HepG2 (cell line): ENCODE results near the gene KNL1. TPM values are rescaled to one million over a fixed set of nuclear protein-coding genes. Genes with fewer than 3 reads are reported as not detected.

Experiments used
- ATF2 ChIP-seq: sonication (generic); formaldehyde crosslinking; IDR thresholded peaks from 2 replicates; pipeline ENCODE4 v1.4.0; 2020; ENCODE audit warnings: missing genetic modification reagents
- ATF7-NPFF ChIP-seq: sonication (generic); formaldehyde crosslinking; IDR thresholded peaks from 2 replicates; pipeline ENCODE4 v1.8.1; 2023; ENCODE audit warnings: mild to moderate bottlenecking, low read depth, missing genetic modification reagents, moderate library complexity
- FOSL2 ChIP-seq: sonication (generic); formaldehyde crosslinking; IDR thresholded peaks from 2 replicates; pipeline ENCODE4 v1.4.0; 2020; ENCODE audit warnings: missing genetic modification reagents
- HNF4A ChIP-seq: sonication (generic); formaldehyde crosslinking; IDR thresholded peaks from 2 replicates; pipeline ENCODE4 v1.4.0; 2020; ENCODE audit warnings: missing genetic modification reagents
- KLF6 ChIP-seq: IDR thresholded peaks from 2 replicates; pipeline ENCODE4 v1.8.0; 2016; ENCODE audit warnings: missing biosample characterization, missing genetic modification reagents
- MED8 ChIP-seq: sonication (generic); formaldehyde crosslinking; IDR thresholded peaks from 2 replicates; pipeline ENCODE4 v1.8.1; 2023; ENCODE audit warnings: mild to moderate bottlenecking, missing genetic modification reagents; ENCODE audit not compliant: insufficient replicate concordance
- NFIB ChIP-seq: sonication (generic); formaldehyde crosslinking; IDR thresholded peaks from 2 replicates; pipeline ENCODE4 v1.9.0; 2021; ENCODE audit warnings: missing genetic modification reagents, mild to moderate bottlenecking, borderline replicate concordance
- PHF21A ChIP-seq: sonication (generic); formaldehyde crosslinking; IDR thresholded peaks from 2 replicates; pipeline ENCODE4 v1.5.0; 2020; ENCODE audit warnings: mild to moderate bottlenecking, missing genetic modification reagents
- PLSCR1 ChIP-seq: sonication (generic); formaldehyde crosslinking; IDR thresholded peaks from 2 replicates; pipeline ENCODE4 v1.5.0; 2020; ENCODE audit warnings: missing genetic modification reagents, mild to moderate bottlenecking, borderline replicate concordance
- RNF2 ChIP-seq: fragments of 450-650 bp; conservative IDR thresholded peaks from 2 replicates; pipeline ENCODE4 v1.6.1; 2016; ENCODE audit warnings: low read depth
- SATB2 ChIP-seq: sonication (generic); formaldehyde crosslinking; IDR thresholded peaks from 2 replicates; pipeline ENCODE4 v1.5.0; 2020; ENCODE audit warnings: missing genetic modification reagents
- SRSF4 ChIP-seq: fragments of 200-400 bp; formaldehyde crosslinking; IDR thresholded peaks from one replicate; pipeline ENCODE4 v1.6.1; 2018; ENCODE audit warnings: mild to moderate bottlenecking, low read depth, low read length, moderate library complexity; ENCODE audit not compliant: poor library complexity, severe bottlenecking
- STAT5B ChIP-seq: sonication (generic); formaldehyde crosslinking; IDR thresholded peaks from 2 replicates; pipeline ENCODE4 v1.4.0; 2020; ENCODE audit warnings: missing genetic modification reagents
- SUZ12 ChIP-seq: fragments of 150-350 bp; IDR thresholded peaks from 2 replicates; pipeline ENCODE4 v1.6.1; 2014; ENCODE audit warnings: low read depth, low read length
- TERF1 ChIP-seq: sonication (generic); formaldehyde crosslinking; IDR thresholded peaks from 2 replicates; pipeline ENCODE4 v1.8.0; 2022; ENCODE audit warnings: mild to moderate bottlenecking, missing genetic modification reagents, moderate library complexity
- TFAP4 ChIP-seq: sonication (generic); IDR thresholded peaks from 2 replicates; pipeline ENCODE4 v1.6.1; 2016; ENCODE audit warnings: low read depth, borderline replicate concordance
- TFDP2 ChIP-seq: sonication (generic); formaldehyde crosslinking; IDR thresholded peaks from 2 replicates; pipeline ENCODE4 v1.4.0; 2020; ENCODE audit warnings: missing genetic modification reagents
- YY1 ChIP-seq: IDR thresholded peaks from 2 replicates; pipeline ENCODE4 v1.6.1; 2011; ENCODE audit warnings: low read length, low read depth, moderate library complexity, mild to moderate bottlenecking; ENCODE audit not compliant: insufficient read depth, insufficient replicate concordance
- ZBTB43 ChIP-seq: sonication (generic); formaldehyde crosslinking; conservative IDR thresholded peaks from 2 replicates; pipeline ENCODE4 v1.4.0; 2020; ENCODE audit warnings: missing genetic modification reagents
- ZUFSP ChIP-seq: sonication (generic); formaldehyde crosslinking; IDR thresholded peaks from 2 replicates; pipeline ENCODE4 v1.9.0; 2021; ENCODE audit warnings: missing genetic modification reagents, mild to moderate bottlenecking, borderline replicate concordance
- polyA plus RNA-seq, 8 experiments: library from polyadenylated mRNA; depleted of rRNA in 3 of 8; stranded (reverse) in 7 of 8; unstranded in 1 of 8; fragments of >200 nt; fragmentation: Illumina TruSeq in 4 of 8; extraction: Trizol in 4 of 8; gene quantifications; 2 replicates each; pipeline versions ENCODE4 v1.2.1 to v1.2.3, GENCODE V29; 2011 to 2016; ENCODE audit warnings: low read depth in 4 of 8, missing spikeins in 1 of 8, mixed read lengths in 1 of 8; ENCODE audit not compliant: insufficient read depth in 1 of 8
- total RNA-seq, 5 experiments: library from RNA; depleted of rRNA; stranded (reverse); fragments of >200 nt; fragmentation: Illumina TruSeq; extraction: Trizol; gene quantifications; 2 replicates each; pipeline ENCODE4 v1.2.3, GENCODE V29; 2016; ENCODE audit warnings: low read depth in 1 of 5

Gene KNL1
- total and polyA plus RNA-seq, 2 of the 13 experiments (the other 11 are each of a cell fraction or from before 2014, with no cell fraction given) = 8.0 to 21.4 TPM

- no peak for TF ChIP-seq TFDP2 (CRISPR knock-in tag)
- TF ChIP-seq STAT5B (CRISPR knock-in tag) = 0 out of 2 replicates have a peak, but pooled peaks have one; percentile 1
- TF ChIP-seq ZUFSP (CRISPR knock-in tag) = no peak
- TF ChIP-seq TERF1 (CRISPR knock-in tag) = no peak
- TF ChIP-seq SATB2 (CRISPR knock-in tag) = peak; percentile 13; the same call in 1 of the 2 replicates
- no peak for TF ChIP-seq HNF4A (CRISPR knock-in tag)
- TF ChIP-seq FOSL2 (CRISPR knock-in tag) = no peak
- TF ChIP-seq NFIB (CRISPR knock-in tag) = no peak
- no peak for TF ChIP-seq YY1
- TF ChIP-seq SUZ12 = no peak
- no peak for TF ChIP-seq PHF21A
- no peak for TF ChIP-seq ATF7-NPFF (CRISPR knock-in tag)
- no peak for TF ChIP-seq KLF6 (CRISPR knock-in tag)
- TF ChIP-seq ATF2 (CRISPR knock-in tag) = no peak
- 0 out of 2 replicates have a peak, but pooled peaks have one; percentile 71 for TF ChIP-seq TFAP4
- TF ChIP-seq PLSCR1 (CRISPR knock-in tag) = no peak
- TF ChIP-seq MED8 = peak; percentile 57
- TF ChIP-seq RNF2 = no peak
- no peak for TF ChIP-seq SRSF4
- TF ChIP-seq ZBTB43 = no peak
Observed at GRCh38 chr15:40693904-40694687, 100.0 kb downstream of the KNL1 start (continued).
